SK-N-SH treated with all-trans-retinoic acid at 6 μM for 48 hours (cell line): ENCODE results near the gene LSS.

Experiments used
- ATAC-seq: fragments of 200-7000 bp; cut with Tn5 transposase; 3 replicates; pipeline ENCODE4 v1.9.1; 2020; ENCODE audit warnings: mild to moderate bottlenecking, moderate library complexity
- ARNTL ChIP-seq: fragments of 450-650 bp; formaldehyde crosslinking; IDR thresholded peaks from 2 replicates; pipeline ENCODE4 v1.5.0; 2020; ENCODE audit warnings: low read depth, mild to moderate bottlenecking, moderate library complexity, borderline replicate concordance
- BACH2 ChIP-seq: fragments of 250-450 bp; sonication (Bioruptor Pico); IDR thresholded peaks from 2 replicates; pipeline ENCODE4 v1.9.0; 2021; ENCODE audit warnings: mild to moderate bottlenecking, borderline replicate concordance
- CSRNP3 ChIP-seq: fragments of 250-450 bp; sonication (Bioruptor Pico); IDR thresholded peaks from 2 replicates; pipeline ENCODE4 v1.5.1; 2021; ENCODE audit warnings: mild to moderate bottlenecking, moderate library complexity
- ESRRG ChIP-seq: fragments of 250-450 bp; sonication (Bioruptor Pico); IDR thresholded peaks from 2 replicates; pipeline ENCODE4 v1.6.1; 2021; ENCODE audit warnings: mild to moderate bottlenecking
- ISL1 ChIP-seq: fragments of 250-450 bp; sonication (Bioruptor Pico); IDR thresholded peaks from 2 replicates; pipeline ENCODE4 v2.1.2; 2022; ENCODE audit warnings: mild to moderate bottlenecking, moderate library complexity
- OSR1 ChIP-seq: fragments of 250-450 bp; sonication (Bioruptor Pico); IDR thresholded peaks from 2 replicates; pipeline ENCODE4 v1.8.0; 2022; ENCODE audit warnings: moderate library complexity, mild to moderate bottlenecking, inconsistent platforms
- POU6F1 ChIP-seq: fragments of 250-450 bp; sonication (Bioruptor Pico); IDR thresholded peaks from 2 replicates; pipeline ENCODE4 v1.8.0; 2021; ENCODE audit warnings: low read depth, mild to moderate bottlenecking, moderate library complexity, borderline replicate concordance
- PPARA ChIP-seq: fragments of 250-450 bp; sonication (Bioruptor Pico); IDR thresholded peaks from 2 replicates; pipeline ENCODE4 v1.5.0; 2020; ENCODE audit warnings: mild to moderate bottlenecking, borderline replicate concordance
- RARB ChIP-seq: fragments of 250-450 bp; sonication (Bioruptor Pico); IDR thresholded peaks from 2 replicates; pipeline ENCODE4 v1.8.0; 2021; ENCODE audit warnings: mild to moderate bottlenecking, moderate library complexity
- SNAI2 ChIP-seq: fragments of 250-450 bp; sonication (Bioruptor Pico); IDR thresholded peaks from 2 replicates; pipeline ENCODE4 v1.5.0; 2020; ENCODE audit warnings: mild to moderate bottlenecking, moderate library complexity
- TCF4 ChIP-seq: fragments of 250-450 bp; sonication (Bioruptor Pico); IDR thresholded peaks from 2 replicates; pipeline ENCODE4 v1.8.0; 2021; ENCODE audit warnings: mild to moderate bottlenecking, moderate library complexity, borderline replicate concordance
- TOX ChIP-seq: fragments of 250-450 bp; sonication (Bioruptor Pico); IDR thresholded peaks from 2 replicates; pipeline ENCODE4 v1.8.0; 2021; ENCODE audit warnings: mild to moderate bottlenecking, moderate library complexity, borderline replicate concordance
- TSHZ2 ChIP-seq: fragments of 250-450 bp; sonication (Bioruptor Pico); IDR thresholded peaks from 2 replicates; pipeline ENCODE4 v1.5.0; 2020; ENCODE audit warnings: mild to moderate bottlenecking, moderate library complexity
- ZC3H10 ChIP-seq: fragments of 250-450 bp; sonication (Bioruptor Pico); IDR thresholded peaks from 2 replicates; pipeline ENCODE4 v1.5.1; 2021; ENCODE audit warnings: mild to moderate bottlenecking, moderate library complexity
- ZFP3 ChIP-seq: fragments of 250-450 bp; sonication (Bioruptor Pico); IDR thresholded peaks from 2 replicates; pipeline ENCODE4 v1.5.0; 2020; ENCODE audit warnings: mild to moderate bottlenecking, moderate library complexity
- ZFP30 ChIP-seq: fragments of 450-650 bp; formaldehyde crosslinking; IDR thresholded peaks from 2 replicates; pipeline ENCODE4 v1.5.0; 2022; ENCODE audit warnings: mild to moderate bottlenecking, moderate library complexity
- ZNF565 ChIP-seq: fragments of 450-650 bp; formaldehyde crosslinking; conservative IDR thresholded peaks from 2 replicates; pipeline ENCODE4 v1.5.0; 2020; ENCODE audit warnings: low read depth, mild to moderate bottlenecking, moderate library complexity
- ZNF70 ChIP-seq: fragments of 450-650 bp; formaldehyde crosslinking; IDR thresholded peaks from 2 replicates; pipeline ENCODE4 v1.5.0; 2020; ENCODE audit warnings: mild to moderate bottlenecking, moderate library complexity

Gene LSS

GRCh38 chr21:46168659-46169386 is 59.8 kb downstream of the LSS start:
- TF ChIP-seq ARNTL (CRISPR knock-in tag), result no peak
- TF ChIP-seq CSRNP3 (CRISPR knock-in tag), result no peak
- TF ChIP-seq SNAI2 (CRISPR knock-in tag), result no peak
- TF ChIP-seq ZFP30 (CRISPR knock-in tag), result no peak
- no peak for TF ChIP-seq ZC3H10 (CRISPR knock-in tag)
- no peak for TF ChIP-seq TSHZ2 (CRISPR knock-in tag)
- no peak for ATAC-seq

GRCh38 chr21:46168238-46168637 is 60.3 kb downstream of the LSS start:
- no peak for TF ChIP-seq TOX (CRISPR knock-in tag)
- TF ChIP-seq OSR1, result no peak
- TF ChIP-seq ESRRG (CRISPR knock-in tag), result no peak
- TF ChIP-seq ZC3H10 (CRISPR knock-in tag), result no peak
- TF ChIP-seq POU6F1 (CRISPR knock-in tag), result no peak

GRCh38 chr21:46165098-46165497 is 63.5 kb downstream of the LSS start:
- no peak for ATAC-seq
- TF ChIP-seq RARB (CRISPR knock-in tag) (no peak), ARNTL (CRISPR knock-in tag) (no peak), ZC3H10 (CRISPR knock-in tag) (no peak), POU6F1 (CRISPR knock-in tag) (no peak), TSHZ2 (CRISPR knock-in tag) (no peak), TCF4 (CRISPR knock-in tag) (no peak), BACH2 (CRISPR knock-in tag) (no peak)

More at GRCh38 chr21:46168238-46168637, 60.3 kb downstream of the LSS start:
- ATAC-seq, result no peak

GRCh38 chr21:46163380-46163779 is 65.2 kb downstream of the LSS start:
- ATAC-seq, result no peak
- TF ChIP-seq ISL1 (CRISPR knock-in tag) (no peak), PPARA (CRISPR knock-in tag) (no peak), ZNF565 (CRISPR knock-in tag) (no peak), TSHZ2 (CRISPR knock-in tag) (no peak), ZC3H10 (CRISPR knock-in tag) (no peak), TCF4 (CRISPR knock-in tag) (no peak), CSRNP3 (CRISPR knock-in tag) (no peak), OSR1 (no peak), ARNTL (CRISPR knock-in tag) (no peak), SNAI2 (CRISPR knock-in tag) (no peak), ZFP3 (no peak), ZNF70 (CRISPR knock-in tag) (no peak), TOX (CRISPR knock-in tag) (no peak)
